MV-4-11 (cell line): ENCODE measurements around the gene CDC14B.
"Not testable (repeated sequence)": the region's sequence is repeated elsewhere in the genome, so short reads cannot be mapped to it uniquely, and the experiment has no call there.

Experiments used
- DNase-seq: peaks from one replicate; lab custom pipeline; 2025; lab: John Stamatoyannopoulos, UW

CDC14B gene

GRCh38 chr9:96587338-96588315, 32.0 kb downstream of the CDC14B start:
- no peak for DNase-seq

GRCh38 chr9:96585426-96585825, 34.2 kb downstream of the CDC14B start:
- no peak for DNase-seq

GRCh38 chr9:96582199-96582598, 37.4 kb downstream of the CDC14B start:
- DNase-seq = not testable (repeated sequence)

GRCh38 chr9:96581786-96582185, 37.9 kb downstream of the CDC14B start:
- no peak for DNase-seq

DNA sequence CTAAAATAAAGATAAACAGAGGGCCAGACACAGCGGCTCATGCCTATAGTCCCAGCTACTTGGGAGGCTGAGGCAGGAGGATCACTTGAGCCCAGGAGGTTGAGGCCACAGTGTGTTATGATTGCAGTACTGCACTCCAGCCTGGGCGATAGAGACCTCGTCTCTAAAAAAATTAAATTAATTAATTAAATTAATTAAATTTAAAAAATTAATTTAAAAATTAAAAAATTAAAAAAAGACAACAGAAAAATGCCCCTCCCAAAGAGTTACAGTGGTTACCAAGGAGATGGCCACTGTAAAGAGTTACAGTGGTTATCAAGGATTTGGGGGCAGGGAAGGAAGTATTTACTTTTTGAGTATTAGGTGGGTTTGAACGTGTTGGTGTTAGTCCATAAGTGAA, 38.3 kb downstream of the CDC14B start:
- DNase-seq = no peak

DNA sequence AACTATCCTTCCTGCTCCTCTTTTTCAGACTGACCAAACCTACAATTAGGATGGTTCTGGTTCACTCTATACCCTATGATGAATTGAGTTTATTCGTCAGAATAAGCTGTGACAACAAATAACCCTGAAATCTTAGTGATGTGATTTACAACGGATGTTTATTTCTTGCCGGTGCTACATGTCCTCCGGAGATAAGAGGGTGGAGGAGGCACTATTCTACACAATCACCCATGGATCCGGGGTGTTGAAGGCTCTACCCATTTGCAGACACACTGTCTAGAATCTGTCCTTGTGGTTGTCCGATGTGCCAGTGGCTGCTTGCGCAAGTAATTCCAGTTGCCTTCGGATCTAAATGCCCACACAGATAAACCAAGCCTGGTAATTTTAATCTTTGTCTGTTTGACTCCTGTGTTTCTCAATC, 44.7 kb downstream of the CDC14B start:
- peak; percentile 9 for DNase-seq

DNA sequence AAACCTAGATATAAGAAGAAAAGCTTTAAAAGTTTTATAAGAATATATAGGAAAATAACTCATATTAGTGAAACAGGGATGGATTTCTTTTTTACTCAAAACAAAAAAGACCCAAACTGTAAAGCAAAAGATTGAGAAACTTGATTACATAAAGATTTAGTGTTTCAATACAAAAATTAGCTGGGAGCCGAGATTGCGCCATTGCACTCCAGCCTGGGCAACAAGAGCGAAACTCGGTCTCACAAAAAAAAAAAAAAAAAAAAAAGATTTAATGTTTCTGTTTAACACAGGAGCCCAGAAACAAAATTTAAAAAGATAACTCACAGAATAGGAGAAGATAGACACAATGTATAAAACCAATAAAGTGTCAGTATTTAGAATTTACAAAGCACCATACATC, 45.2 kb downstream of the CDC14B start:
- DNase-seq = peak; percentile 8

- no peak for DNase-seq
Observed at GRCh38 chr9:96567203-96567700, 52.4 kb downstream of the CDC14B start.

GRCh38 chr9:96566498-96567202, 53.0 kb downstream of the CDC14B start:
- DNase-seq = peak; percentile 45

DNA sequence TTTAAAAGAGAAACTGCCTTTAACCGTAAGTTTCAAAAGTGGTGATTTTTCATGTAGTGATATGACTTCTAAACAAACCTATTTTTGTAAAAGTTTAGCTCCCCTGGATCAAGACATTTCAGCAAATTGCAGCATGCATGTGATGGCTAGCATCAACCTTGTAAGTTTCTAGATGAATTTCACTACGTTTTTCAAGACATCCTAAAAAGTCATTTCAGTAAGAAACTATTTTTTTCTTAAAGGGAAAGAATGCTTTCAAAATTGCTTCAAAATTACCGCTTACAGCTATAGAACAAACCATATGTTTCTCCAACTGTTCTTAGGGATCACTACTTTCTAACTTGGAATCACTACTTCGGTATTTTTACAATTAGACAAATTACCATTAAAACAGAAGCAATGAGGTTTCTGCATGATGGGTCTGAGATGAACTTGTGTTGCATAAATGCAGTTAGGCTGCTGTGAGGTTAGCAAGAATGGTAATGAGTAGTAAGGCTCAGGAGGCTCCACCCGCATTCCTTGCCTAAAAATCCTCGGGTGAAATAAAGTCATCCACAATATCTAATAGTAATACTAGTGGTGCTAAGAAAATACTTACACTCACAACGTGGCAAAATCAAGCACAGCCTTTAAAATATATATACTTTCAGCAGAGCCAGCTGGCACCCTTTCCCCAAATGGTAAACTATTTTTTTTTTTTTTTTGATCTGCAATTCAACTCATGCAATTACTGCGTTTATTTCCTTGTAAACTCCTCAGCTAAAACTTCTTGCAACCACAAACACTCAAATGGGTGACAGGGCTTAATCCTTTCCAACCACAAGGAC, 53.8 kb downstream of the CDC14B start:
- DNase-seq = peak; percentile 43

DNA sequence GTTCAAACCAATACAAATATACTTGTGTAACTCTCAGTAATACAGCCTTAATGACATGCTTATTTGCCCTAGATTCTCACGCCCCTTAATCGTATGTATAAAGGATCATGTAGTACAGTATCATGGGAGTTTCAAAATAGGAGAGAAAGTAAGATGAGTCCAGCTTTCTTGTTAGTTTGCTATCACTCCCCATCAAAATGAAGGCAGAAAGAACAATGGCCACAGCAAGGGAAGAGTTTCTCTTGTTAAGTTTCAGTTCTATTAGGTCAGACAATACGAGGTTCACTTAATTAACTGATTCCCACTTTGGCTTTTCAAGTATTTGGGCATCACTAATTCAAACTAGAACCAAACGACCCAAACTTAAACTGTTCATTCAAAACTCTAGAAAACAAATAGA, 55.4 kb downstream of the CDC14B start:
- no peak for DNase-seq

GRCh38 chr9:96559339-96559943, 60.2 kb downstream of the CDC14B start:
- no peak for DNase-seq

DNA sequence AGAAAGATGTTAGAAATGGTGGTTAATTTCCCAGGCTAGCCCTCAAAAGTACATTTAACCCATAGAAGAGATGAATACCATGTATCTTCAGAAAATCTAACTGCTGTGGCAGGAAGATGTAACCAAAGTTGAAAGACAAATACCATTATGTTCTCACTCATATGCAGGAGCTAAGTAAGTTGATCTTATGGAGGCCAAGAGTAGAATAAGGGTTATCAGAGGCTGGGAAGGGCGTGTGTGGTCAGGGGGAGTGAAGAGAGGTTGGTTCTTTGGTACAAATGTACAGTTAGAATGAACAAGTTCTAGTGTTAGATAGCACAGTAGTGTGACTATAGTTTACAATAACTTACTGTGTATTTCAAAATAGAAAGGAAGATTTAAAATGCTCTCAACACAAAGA, 61.7 kb downstream of the CDC14B start:
- DNase-seq = no peak

DNA sequence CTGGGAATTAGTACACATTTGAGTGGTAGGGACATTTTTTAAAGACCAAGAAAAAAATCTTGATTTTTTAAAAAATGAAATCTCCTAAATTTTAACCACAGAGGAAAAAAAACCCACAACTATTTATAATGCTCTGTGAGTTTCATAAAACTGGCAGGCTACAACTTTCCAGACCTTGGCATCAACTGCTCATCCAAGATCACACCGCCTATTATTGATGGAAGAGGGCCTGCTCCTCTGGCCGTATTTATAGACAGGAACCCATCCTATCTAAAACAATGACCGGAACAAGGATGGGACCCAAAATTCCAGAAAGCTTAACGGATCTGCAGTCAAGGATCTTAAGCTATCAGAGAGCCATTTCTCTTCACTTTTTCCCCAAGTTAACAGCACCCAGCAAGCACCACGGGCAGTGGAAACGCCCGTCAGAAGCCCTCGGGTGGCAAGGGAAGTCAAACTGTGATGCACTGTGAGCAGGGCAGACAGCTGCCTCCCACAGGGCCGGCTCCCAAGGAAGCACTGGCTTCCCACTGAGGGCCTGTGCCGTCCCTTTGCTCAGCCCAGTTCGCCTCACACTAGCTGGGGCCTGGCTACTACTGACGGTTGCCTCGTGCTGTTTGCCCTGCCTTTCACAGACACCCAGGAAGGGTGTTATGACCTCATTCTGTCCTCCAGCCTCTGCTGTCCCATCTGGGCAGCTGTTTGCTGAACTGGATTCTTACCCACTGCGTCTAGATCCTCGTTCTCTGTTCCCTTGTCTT, 62.8 kb downstream of the CDC14B start:
- no peak for DNase-seq

DNA sequence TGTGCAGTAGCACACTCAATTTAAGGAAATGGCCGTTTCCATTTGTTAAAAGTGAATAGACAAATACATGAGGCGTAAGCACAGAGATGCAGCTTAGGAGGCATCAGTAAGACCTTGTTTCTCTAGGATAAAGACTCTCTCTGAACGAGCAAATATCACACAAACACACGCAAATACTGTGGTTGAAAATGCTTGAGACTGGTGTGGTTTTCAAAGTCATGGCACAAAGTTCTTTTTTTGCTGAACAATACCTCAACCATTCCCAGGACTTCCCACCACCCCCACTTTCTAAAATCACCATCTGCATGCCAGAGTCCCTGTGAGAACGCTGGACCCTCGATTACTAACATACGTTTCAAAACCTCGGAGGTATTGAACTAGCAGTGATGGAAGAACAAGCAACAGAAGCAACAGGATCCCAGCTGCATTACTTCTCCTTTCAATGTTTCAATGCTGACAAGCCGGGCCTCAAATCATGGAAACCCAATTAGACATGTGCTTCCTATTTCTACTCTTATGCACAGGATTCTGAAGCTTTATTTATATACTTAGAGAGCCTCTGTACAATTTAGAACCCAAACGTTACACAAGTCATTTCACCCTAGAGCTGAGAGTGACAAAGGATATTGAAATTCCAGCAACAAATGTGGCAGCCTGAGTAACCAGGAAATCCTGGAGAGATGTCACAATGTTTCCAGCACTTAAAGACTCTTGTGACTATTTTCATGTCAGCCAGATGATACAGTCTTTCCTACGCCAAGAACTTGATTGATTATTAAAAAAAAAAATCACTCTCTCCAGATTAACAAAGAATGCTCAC, 63.9 kb downstream of the CDC14B start:
- DNase-seq = peak; percentile 75

GRCh38 chr9:96554801-96555566, 64.7 kb downstream of the CDC14B start:
- no peak for DNase-seq

DNA sequence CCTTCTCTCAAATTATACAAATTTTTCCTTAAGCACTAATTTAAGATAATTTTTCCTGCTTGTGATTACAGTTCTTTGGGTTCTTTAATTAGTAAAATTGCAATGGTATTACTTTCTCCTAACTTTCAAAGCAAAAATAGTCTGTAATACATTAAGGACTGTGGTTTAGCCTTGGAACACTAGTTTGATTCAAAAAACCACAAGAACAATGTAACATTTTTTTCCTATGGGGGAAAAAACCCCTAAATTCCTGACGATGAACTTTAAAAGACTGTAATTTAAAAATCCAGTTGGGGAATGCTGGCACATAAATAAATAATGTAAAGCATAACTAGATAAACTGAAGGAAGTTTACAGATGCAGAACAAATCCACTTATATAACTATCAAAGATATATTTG, 65.3 kb downstream of the CDC14B start:
- no peak for DNase-seq

- no peak for DNase-seq
Observed at GRCh38 chr9:96553070-96553469, 66.6 kb downstream of the CDC14B start.

- DNase-seq = no peak
Observed at GRCh38 chr9:96551403-96551802, 68.2 kb downstream of the CDC14B start.
